Activated CD8-positive, alpha-beta memory T cell treated with anti-CD3 and anti-CD28 coated beads for 1 hour (primary cell): Measurements from ENCODE around the gene APBB3.

Experiments used
- DNase-seq, 2 donors: peaks; one replicate each; pipeline ENCODE4 v3.0.0-alpha.2; 2020; ENCODE audit warnings: low read depth in 1 of 2; ENCODE audit errors: extremely low read depth in 1 of 2

Gene APBB3

DNA sequence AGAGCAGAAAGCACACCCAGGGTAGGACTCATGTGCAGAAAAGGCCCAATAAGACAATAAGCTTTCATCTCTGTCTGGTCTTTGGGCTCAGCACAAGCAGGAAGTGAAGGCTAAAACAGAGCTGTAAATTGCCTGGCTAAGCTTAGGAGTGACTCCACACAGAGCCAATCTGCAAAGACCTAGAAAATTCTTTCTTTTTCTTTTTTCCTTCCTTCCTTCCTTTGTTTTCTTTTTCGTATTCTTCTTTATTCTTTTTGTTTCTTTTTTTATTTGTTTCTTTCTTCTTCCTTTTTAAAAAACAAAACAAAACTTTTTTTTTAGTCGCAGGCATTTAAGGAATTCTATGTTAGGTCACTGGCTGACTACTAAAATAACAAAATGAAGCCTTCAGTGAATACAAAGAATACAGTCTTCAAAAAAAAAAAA is 12.4 kb upstream of the APBB3 start:
- DNase-seq: no peak

DNA sequence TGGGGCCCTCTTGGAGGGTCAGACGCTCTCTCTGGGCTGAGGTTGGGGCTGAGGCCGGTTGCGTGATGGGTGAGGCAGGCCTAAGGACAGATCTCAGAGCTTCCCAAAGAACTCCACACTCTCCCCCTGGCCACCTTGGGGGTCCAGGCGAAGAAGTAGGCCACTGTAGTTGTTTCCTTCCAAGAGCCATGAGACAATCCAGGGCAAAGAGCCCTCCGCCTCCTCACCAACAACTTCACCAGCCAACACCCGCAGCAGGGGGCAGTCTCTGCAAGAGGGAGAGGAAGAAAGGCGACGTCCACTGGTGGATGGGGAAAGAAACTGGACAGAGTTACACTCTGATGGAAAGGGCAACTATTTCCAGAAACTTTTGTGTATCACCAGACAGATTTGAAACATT is 10.9 kb upstream of the APBB3 start:
- DNase-seq: no peak

DNA sequence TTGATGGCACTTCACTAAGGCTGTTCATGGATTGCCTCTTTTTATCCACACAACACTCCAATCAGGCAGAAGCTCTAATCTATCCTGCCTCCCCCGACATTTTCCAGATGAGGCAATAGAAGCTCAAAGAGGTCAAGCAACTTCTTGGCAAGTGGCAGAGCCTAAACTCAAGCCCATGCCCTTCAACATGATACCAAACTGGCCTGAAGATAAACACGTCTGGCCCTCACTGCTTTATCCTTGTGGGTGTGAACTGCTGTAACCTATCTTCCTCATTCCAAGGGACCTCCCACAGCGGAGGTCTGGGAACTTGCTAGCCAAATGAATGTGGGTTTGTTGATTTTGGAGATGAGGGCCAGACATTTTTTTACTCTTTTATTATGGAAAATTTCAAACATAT is 9.8 kb upstream of the APBB3 start:
- DNase-seq: no peak

DNA sequence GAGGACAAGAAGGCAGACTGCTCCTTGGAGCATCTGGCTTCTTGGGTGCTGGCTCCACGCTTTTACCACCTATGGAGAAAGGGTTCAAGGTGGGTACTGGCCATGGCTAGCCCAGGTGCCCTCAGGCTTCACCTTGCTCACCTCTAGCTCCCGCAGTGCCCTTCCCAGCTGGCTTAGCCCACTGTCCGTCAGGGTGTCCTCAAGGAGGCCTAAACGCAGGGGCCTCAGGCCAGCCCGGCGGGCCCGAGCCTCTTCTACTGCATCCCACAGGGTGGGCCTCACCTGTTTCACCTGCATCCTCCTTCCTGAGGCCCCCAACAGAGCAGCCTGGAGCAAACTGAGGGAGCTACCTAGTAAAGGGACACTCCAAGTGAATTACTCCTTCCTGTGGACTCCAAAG is 9.3 kb upstream of the APBB3 start:
- no peak for DNase-seq

DNA sequence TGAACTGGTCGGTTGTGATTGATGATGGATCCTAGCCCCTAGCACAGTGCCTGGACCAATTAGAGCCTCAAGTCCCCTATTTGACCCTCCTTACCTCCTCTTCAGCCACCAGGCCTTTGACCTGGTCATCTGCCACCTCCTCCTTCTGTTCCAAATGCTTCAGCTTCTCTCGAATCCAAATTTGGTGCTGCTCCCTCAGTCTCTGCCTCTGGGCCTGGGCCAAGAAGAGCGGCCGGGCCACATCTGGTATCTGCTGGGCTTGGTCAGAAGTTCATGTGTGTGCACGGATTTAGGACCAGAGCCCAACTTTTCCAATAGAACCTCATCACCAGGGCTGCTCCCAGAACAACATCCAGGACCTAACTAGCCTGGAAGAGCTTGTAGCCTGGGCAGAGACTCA is 6.7 kb upstream of the APBB3 start:
- no peak for DNase-seq

DNA sequence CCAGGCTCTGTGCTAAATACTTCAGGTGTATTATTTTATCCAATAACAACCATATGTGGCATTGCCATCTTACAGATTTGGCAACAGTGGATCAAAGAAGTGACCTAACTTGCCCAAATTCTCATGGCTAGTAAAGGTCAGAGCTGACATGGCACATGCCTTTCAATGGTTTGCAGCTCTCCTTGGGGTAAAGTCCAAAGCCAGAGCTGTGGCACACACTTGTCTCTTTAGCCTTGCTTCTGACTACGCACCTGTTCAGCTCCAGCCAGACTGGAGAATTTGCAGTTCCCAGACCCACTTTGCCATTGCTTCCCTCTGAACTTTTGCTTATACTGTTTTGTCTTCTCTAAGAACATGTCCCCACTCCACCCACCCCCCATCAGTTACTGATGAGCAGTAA is 6.1 kb upstream of the APBB3 start:
- DNase-seq: no peak

DNA sequence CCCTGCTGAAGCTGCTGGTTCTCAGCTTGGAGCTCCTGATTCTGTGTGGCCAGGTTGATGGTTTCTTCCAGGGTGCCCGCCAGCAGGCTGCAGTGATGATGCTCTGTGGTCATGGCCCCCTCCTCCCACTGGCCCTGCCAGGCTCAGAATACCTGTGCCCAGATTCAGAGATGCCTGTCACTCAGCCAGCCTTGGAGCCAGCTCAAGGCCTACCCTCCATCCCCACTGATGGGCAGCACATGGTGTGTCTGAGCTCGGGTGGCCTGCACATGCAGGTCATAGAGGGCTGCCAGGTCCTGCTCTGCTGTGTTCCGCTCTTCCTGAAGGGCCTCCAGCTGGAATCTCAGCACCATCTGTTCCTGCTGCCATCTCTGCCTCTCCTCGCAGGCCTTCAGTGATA is 5.7 kb upstream of the APBB3 start:
- no peak for DNase-seq

DNA sequence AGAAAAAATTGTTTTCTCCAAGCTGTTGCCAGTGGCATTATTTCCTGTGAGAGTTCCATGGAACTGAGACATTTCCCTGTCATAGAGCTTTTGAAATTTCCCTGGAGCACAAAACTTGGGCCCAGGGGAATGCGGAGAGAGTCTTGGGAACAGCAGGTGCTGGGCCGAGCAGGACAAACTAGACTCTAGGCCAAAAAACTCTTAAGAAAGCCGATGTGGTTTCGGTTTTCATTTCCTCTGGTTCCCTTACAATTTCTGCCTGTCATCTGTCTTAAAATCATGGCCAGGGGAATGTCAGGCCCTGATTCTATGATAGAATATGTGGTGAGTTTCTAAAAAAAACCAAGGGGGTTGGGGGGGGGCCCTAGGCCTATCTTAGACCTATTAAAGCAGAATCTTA is 4.8 kb upstream of the APBB3 start:
- DNase-seq: no peak

DNA sequence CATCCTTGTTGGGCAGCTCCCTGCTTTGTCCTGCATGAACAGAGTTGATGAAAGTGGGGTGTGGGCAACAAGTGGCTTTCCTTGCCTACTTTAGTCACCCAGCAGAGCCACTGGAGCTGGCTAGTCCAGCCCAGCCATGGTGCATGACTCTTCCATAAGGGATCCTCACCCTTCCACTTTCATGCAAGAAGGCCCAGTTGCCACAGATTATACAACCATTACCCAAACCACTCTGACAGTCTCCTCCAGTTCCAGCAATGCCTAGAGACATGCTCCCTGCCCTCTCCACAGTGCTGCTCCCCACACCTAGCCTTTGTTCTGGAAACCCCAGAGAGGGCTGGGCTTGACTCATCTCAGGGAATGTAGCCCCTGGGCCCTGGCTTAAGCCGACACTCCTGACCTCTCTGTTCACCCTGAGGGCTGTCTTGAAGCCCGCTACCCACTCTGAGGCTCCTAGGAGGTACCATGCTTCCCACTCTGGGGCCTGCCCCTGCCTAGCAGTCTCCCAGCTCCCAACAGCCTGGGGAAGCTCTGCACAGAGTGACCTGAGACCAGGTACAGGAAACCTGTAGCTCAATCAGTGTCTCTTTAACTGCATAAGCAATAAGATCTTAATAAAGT is 4.2 kb upstream of the APBB3 start:
- DNase-seq: no peak

DNA sequence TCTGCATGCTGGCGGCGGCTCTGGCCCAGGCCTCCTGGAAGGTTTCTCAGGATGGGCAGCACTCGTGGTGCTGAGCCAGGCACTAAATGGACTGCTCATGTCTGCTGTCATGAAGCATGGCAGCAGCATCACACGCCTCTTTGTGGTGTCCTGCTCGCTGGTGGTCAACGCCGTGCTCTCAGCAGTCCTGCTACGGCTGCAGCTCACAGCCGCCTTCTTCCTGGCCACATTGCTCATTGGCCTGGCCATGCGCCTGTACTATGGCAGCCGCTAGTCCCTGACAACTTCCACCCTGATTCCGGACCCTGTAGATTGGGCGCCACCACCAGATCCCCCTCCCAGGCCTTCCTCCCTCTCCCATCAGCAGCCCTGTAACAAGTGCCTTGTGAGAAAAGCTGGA is 3.5 kb upstream of the APBB3 start:
- no peak for DNase-seq

DNA sequence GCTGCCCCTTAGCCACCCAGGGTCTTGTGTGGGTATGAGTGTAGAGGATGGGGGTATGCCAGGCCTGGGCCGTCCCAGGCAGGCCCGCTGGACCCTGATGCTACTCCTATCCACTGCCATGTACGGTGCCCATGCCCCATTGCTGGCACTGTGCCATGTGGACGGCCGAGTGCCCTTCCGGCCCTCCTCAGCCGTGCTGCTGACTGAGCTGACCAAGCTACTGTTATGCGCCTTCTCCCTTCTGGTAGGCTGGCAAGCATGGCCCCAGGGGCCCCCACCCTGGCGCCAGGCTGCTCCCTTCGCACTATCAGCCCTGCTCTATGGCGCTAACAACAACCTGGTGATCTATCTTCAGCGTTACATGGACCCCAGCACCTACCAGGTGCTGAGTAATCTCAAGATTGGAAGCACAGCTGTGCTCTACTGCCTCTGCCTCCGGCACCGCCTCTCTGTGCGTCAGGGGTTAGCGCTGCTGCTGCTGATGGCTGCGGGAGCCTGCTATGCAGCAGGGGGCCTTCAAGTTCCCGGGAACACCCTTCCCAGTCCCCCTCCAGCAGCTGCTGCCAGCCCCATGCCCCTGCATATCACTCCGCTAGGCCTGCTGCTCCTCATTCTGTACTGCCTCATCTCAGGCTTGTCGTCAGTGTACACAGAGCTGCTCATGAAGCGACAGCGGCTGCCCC is 2.9 kb upstream of the APBB3 start:
- no peak for DNase-seq

DNA sequence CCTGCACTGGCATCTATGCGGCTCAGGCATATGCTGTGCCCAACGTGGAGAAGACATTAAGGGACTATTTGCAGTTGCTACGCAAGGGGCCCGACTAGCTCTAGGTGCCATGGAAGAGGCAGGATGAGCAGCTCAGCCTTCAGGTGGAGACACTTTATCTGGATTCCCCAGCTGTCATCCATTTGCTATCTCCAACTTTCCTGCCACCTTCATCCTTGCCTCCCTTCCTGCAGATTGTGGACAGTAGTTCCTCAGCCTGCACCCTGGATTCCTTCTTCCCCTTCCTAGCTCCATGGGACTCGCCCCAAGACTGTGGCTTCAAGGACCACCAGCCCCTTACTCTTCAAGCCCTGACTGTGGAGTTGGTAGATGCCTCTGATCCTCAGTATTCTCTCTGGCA is 2.3 kb upstream of the APBB3 start:
- no peak for DNase-seq

DNA sequence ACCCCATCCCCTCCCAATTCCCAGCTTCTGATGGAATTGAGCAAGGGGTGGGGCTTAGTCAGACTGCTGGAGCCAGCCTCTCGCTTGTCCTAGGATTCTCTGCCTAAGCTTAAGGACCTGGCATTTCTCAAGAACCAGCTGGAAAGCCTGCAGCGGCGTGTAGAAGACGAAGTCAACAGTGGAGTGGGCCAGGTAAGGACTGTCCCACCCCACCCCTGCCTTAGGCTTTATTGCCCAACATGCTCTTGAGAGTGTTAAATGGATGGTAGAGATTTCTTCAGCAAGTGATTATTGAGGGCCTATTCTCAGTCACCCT is 1.3 kb upstream of the APBB3 start:
- no peak for DNase-seq

DNA sequence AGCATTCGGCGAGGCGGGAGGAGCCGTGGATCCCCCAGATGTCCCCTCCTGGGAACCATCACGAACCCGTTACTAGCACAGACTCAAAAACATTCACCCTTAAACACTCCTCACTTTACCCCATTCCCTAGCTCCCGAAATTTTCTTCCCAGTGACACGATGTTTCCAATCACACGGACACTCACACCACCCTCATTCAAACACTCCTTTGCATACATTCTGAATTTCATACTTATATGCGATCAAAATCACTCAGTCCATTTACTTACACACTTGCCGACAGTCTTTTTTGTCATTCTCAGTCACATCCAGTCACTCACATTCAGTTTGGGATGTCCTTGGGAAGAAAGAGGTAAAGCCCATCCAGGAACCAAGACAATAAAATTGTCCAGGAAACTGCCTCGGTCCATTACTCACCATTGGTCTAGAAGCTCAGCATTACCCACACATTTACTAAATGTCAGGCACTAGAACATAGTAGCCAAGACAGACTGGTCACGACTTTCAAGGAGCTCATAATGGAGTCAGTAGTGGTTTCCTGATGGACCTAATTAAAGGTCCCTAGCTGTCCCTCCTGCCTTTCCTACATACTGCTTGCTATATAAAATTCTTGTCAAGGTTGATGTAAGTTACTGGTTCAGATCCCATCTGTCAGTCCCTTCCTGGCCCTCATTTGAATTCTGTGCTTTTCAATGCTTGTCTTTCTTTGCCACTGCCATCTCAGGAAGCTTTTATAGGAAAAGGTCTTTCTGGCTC is 804 bp upstream of the APBB3 start:
- DNase-seq: no peak

DNA sequence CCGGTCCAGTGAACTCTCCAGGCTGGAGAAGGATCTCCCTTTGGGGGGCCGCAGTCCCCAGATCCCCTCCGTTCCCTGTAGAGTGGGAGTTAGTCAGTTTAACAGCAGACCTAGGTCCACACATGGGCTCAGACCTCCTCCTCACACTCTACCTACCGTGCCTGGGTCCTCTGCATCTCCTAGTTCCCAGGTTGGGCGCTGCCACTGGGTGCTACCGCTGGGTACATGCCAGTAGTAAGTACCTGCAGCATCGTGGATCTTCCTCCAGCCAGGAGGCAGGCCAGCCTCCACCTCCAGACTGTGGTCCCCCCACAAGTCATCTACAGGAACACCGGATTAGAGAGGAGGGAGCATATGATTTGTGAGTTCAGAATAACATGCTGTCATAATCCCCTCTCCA is 802 bp downstream of the APBB3 start:
- DNase-seq: no peak

DNA sequence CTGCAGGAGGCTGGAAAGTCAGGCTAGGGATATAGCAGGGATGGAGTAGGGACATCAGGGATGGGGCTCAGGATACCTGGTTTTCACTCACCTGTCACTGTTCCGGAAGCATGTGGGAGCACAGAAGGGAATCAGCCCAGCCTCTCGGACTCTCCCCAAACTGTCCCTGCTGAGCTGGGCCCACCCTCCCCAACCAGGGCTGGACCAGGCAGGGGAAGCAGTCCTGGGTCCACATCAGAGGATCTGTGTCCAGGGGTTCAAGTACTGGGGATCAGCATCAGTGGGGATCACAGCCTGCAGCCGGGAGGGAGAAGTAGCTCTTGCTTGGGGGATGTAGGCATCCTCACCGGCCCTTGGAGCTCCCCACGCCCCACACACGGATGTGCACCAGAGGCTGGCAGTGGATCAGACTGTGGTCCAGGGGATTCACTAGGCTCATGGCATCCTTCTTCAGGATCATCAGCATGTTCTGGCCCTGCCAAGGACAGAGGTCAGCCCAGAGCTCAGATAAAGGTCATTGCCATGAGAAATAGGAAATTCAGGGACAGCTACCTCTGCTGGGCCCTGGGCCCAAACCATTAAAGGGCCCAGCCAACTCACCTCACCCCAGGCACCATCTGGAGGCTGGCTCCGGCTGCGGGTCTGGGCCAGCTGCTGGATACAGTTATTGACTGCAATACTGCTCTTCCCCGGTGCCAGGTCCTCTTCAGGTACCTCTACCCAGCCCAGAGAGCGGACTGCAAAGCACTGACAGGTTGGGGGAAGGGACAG is 2.5 kb downstream of the APBB3 start:
- DNase-seq: no peak

DNA sequence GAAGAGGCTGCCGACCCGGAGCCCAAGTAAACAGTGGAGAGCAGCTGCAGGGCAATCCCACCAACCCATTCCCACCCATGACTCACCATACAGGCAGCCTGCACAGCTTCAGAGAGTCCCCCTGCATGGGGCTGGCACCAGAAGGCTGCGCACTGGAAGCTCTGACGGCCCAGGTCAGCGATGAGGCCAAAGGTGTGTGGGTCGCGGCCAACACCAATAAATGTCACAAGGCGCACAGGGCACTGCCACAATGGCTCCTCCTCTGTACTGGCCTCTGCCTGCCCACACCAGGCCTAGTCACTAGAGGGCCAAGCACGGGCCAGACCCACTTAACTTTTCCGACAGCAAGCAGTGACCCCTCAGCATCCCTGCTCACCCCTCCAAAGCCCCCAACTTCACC is 4.2 kb downstream of the APBB3 start:
- DNase-seq: no peak

DNA sequence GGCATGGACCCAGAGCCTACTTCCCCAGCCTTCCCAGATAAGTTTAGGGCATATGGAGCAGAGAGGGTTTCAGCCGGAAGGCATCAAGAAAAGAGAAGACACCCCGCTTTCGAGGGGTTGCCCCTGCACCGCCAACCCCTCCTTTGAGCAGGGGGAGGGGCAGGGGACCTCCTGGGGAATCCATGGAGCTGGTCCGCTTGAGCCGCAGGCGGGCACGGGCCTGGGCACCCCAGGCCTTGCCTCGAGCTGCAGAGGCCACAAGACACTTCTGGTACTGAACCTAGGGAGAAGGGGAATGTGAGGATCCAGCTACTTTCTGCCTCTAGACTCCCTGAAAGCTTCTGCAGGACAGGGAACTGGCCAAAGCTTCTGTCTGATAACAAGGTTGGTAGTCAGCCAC is 5.9 kb downstream of the APBB3 start:
- DNase-seq: no peak

DNA sequence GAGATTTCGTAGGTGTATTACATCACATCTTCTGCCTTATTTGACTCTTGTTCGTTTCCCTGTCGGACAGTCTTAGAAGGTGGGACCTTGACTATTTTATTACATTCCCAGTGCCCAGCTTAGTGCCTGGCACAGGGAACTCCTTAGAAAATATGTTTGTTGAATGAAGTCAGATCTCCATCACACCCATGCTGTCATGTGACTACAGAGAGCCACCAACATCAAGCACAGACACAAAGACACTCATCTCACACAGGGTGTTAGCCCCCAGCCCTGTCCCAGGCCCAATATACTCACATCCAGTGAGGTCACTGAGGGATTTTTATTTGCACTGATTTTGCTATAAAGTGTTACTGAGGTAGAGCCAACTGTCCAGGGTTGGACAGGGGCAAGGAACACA is 6.4 kb downstream of the APBB3 start:
- DNase-seq: no peak

DNA sequence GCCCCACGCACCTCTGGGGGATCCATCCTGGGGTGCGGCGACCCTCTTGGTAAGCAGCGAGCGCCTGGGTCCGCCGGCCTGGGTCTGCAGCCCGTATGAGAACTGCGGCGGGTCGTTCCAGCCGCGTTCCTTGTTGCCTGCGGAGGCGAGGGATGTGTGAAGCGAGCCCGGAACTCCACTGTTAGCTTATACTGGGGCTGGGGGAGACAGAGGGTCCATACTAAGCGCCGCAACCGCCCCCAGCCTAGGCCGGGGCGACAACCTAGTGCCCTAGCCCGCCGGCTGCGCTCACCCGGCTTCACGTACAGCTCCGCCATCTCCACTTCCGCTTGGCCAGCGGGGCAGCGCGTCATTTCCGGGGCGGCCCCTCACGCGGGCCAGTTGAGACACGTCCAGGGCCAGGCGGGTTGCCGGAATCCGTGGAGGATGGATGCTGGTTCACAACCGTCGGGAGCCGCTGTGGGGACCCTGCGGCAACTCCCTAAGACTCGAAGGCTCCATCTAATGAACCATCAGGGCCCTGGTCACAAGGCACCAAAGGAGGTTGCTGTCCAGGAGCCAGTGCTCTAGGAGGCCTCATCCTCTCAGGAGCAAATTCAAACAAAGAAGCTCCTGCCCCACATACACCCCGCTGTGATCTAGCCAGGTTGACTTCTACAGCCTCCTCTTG is 7.1 kb downstream of the APBB3 start, which contains the start of gene SRA1:
Gene SRA1 (minus strand): TSS at position 338 of the 670 bp plus-strand sequence. CDS start 21 bp downstream, at position 317.
- DNase-seq: peak; percentile 44 to 74

DNA sequence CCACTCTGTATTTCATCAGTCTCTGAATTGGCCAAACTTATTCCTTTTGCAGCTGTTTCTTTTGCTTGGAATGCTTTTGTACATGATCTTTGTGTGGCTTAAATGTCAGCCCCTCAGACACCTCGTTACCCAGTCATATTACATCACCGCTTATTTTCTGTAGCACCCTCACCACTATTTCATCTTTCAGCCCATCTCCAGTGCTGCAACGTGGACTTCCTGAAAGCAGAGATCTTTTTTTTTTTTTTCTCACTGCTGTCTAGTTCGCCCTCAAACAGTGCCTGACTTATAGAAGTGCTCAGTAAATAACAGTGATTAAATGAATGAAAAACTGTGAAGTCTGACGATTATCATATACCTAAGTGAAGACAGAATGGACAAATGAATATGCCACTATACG is 8.0 kb downstream of the APBB3 start:
- DNase-seq: no peak
